Fibroblast of pulmonary artery (primary cell): ENCODE results near the gene ACACA.

ENCODE experiments used
- DNase-seq: peaks from one replicate; pipeline ENCODE4 v3.0.0-alpha.2; 2010; ENCODE audit warnings: low read depth
- H3K4me3 ChIP-seq: replicated peaks from 2 replicates; pipeline ENCODE4 v1.5.1; 2011; ENCODE audit warnings: low read depth, mild to moderate bottlenecking, control low read depth, low read length, moderate library complexity
- CTCF ChIP-seq: IDR thresholded peaks from 2 replicates; pipeline ENCODE4 v1.5.1; 2011; ENCODE audit warnings: mild to moderate bottlenecking, control low read depth, low read length, inconsistent platforms; ENCODE audit errors: missing control alignments

ACACA gene

GRCh38 chr17:37318931-37319594 lies 87.6 kb downstream of the ACACA start:
- no peak for DNase-seq
- no peak overlapping the region for H3K4me3 ChIP-seq
- no peak for TF ChIP-seq CTCF

- no peak for TF ChIP-seq CTCF
- H3K4me3 ChIP-seq, result no peak overlapping the region
- DNase-seq, result no peak
Measured at GRCh38 chr17:37317867-37318266, 88.8 kb downstream of the ACACA start.

- TF ChIP-seq CTCF, result no peak
- no peak for DNase-seq
- H3K4me3 ChIP-seq, result no peak overlapping the region
Measured at GRCh38 chr17:37315601-37316000, 91.0 kb downstream of the ACACA start.

GRCh38 chr17:37312137-37312923 lies 94.3 kb downstream of the ACACA start:
- no peak for DNase-seq

GRCh38 chr17:37310940-37311339 lies 95.7 kb downstream of the ACACA start:
- TF ChIP-seq CTCF, result no peak
- DNase-seq, result no peak
- no peak overlapping the region for H3K4me3 ChIP-seq

More at GRCh38 chr17:37312137-37312923, 94.3 kb downstream of the ACACA start:
- no peak for TF ChIP-seq CTCF
- no peak overlapping the region for H3K4me3 ChIP-seq

- DNase-seq, result no peak
- no peak for TF ChIP-seq CTCF
- H3K4me3 ChIP-seq, result no peak overlapping the region
Measured at GRCh38 chr17:37309051-37309450, 97.6 kb downstream of the ACACA start.
